MM.1S (cell line): Measurements from ENCODE around the gene EXOC1L.

Experiments
- DNase-seq: peaks from one replicate; pipeline ENCODE4 v3.0.0-alpha.2; 2015
- H2AFZ ChIP-seq: fragments of 300-600 bp; sonication (generic); 2 replicates; pipeline ENCODE4 v1.6.0; 2016; ENCODE audit warnings: antibody characterized with exemption, low read length
- H3F3A ChIP-seq: fragments of 300-600 bp; sonication (generic); 2 replicates; pipeline ENCODE4 v1.6.1; 2016; ENCODE audit warnings: mild to moderate bottlenecking, antibody characterized with exemption, low read length, moderate library complexity, mixed read lengths; ENCODE audit not compliant: insufficient read depth
- H3K27ac ChIP-seq: fragments of 300-600 bp; sonication (generic); 2 replicates; pipeline ENCODE4 v1.5.1; 2016; ENCODE audit warnings: mild to moderate bottlenecking, low read length
- H3K27me3 ChIP-seq: fragments of 300-600 bp; sonication (generic); replicated peaks from 2 replicates; pipeline ENCODE4 v1.6.0; 2016; ENCODE audit warnings: low read length; ENCODE audit not compliant: insufficient read depth
- H3K36me3 ChIP-seq: fragments of 300-600 bp; sonication (generic); replicated peaks from 2 replicates; pipeline ENCODE4 v1.6.1; 2016; ENCODE audit warnings: mild to moderate bottlenecking, low read length, mixed read lengths; ENCODE audit not compliant: insufficient read depth
- H3K4me1 ChIP-seq: fragments of 300-600 bp; sonication (generic); 2 replicates; pipeline ENCODE4 v1.6.1; 2016; ENCODE audit warnings: low read length, mixed read lengths
- H3K4me2 ChIP-seq: fragments of 300-600 bp; sonication (generic); 2 replicates; pipeline ENCODE4 v1.6.0; 2016; ENCODE audit warnings: low read depth, low read length
- H3K4me3 ChIP-seq: fragments of 300-600 bp; sonication (generic); 2 replicates; pipeline ENCODE4 v1.5.1; 2016; ENCODE audit warnings: low read length, mixed read lengths
- H3K79me2 ChIP-seq: fragments of 300-600 bp; sonication (generic); 2 replicates; pipeline ENCODE4 v1.6.1; 2016; ENCODE audit warnings: mixed run types, low read length, mixed read lengths
- H3K9ac ChIP-seq: fragments of 300-600 bp; sonication (generic); 2 replicates; pipeline ENCODE4 v1.6.1; 2016; ENCODE audit warnings: low read length, mixed read lengths
- H3K9me2 ChIP-seq: fragments of 300-600 bp; sonication (generic); replicated peaks from 2 replicates; pipeline ENCODE4 v1.6.1; 2016; ENCODE audit warnings: mild to moderate bottlenecking, low read length, mixed read lengths; ENCODE audit not compliant: insufficient read depth
- H3K9me3 ChIP-seq: fragments of 300-600 bp; sonication (generic); replicated peaks from 2 replicates; pipeline ENCODE4 v1.6.1; 2016; ENCODE audit warnings: mild to moderate bottlenecking, low read length, mixed read lengths; ENCODE audit not compliant: insufficient read depth
- H4K20me1 ChIP-seq: fragments of 300-600 bp; sonication (generic); 2 replicates; pipeline ENCODE4 v1.6.1; 2016; ENCODE audit warnings: mild to moderate bottlenecking, low read length, moderate library complexity, mixed read lengths; ENCODE audit not compliant: insufficient read depth
- CTCF ChIP-seq: fragments of 300-600 bp; sonication (generic); IDR thresholded peaks from 2 replicates; pipeline ENCODE4 v1.5.1; 2016; ENCODE audit warnings: antibody characterized with exemption, low read length, mixed read lengths
- EZH2 ChIP-seq: fragments of 300-600 bp; sonication (generic); optimal IDR thresholded peaks from 2 replicates; pipeline ENCODE3; 2017; ENCODE audit warnings: low read depth, mild to moderate bottlenecking, antibody characterized with exemption, low read length, mixed read lengths
- EZH2phosphoT487 ChIP-seq: fragments of 300-600 bp; sonication (generic); IDR thresholded peaks from 2 replicates; pipeline ENCODE4 v1.6.1; 2018; ENCODE audit warnings: antibody characterized with exemption, low read length

EXOC1L gene

GRCh38 chr4:55795341-55795740 is 24.2 kb upstream of the EXOC1L start:
- no peak overlapping the region for H3K27ac ChIP-seq
- H3K9me2 ChIP-seq: no peaks in the 10 kb centered on the region
- H3K9ac ChIP-seq: no peak overlapping the region
- no peak overlapping the region for H3K4me3 ChIP-seq
- DNase-seq: no peak
- no peak for TF ChIP-seq EZH2
- no peak for TF ChIP-seq EZH2phosphoT487
- no peak for TF ChIP-seq CTCF
- no peaks in the 10 kb centered on the region for H3F3A ChIP-seq
- H3K4me1 ChIP-seq: no peaks in the 10 kb centered on the region
- H4K20me1 ChIP-seq: no peaks in the 10 kb centered on the region
- no peaks in the 10 kb centered on the region for H3K79me2 ChIP-seq
- no peak overlapping the region for H3K4me2 ChIP-seq
- no peaks in the 10 kb centered on the region for H3K27me3 ChIP-seq
- no peaks in the 10 kb centered on the region for H3K36me3 ChIP-seq
- no peak overlapping the region for H2AFZ ChIP-seq
- H3K9me3 ChIP-seq: no peaks in the 10 kb centered on the region

DNA sequence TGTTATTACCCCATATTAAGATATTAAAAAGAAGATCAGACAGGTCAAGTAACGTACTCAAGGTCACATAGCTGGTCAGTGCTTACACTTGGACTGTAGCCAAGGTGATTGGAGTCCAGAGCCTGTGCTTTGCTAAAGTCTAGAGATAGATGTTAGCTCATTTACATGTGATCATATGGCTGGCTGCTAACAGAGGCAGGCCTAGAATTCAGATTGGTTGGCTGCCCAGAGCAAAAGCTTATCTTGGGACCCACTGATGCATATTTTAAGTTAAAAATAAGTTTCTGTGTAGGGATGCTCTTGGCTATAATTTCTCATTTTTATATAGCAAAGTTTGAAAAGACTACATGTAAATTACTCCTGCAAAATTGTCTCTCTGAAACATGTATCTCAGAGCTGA is 18.1 kb upstream of the EXOC1L start:
- TF ChIP-seq CTCF: no peak
- no peak for TF ChIP-seq EZH2
- Histone ChIP-seq H3K9ac (no peak overlapping the region), H3F3A (no peaks in the 10 kb centered on the region), H3K36me3 (no peaks in the 10 kb centered on the region), H3K4me1 (no peaks in the 10 kb centered on the region), H3K27me3 (no peaks in the 10 kb centered on the region), H3K4me2 (no peak overlapping the region), H3K9me2 (no peaks in the 10 kb centered on the region), H3K4me3 (no peak overlapping the region), H3K9me3 (no peaks in the 10 kb centered on the region), H3K79me2 (no peaks in the 10 kb centered on the region), H4K20me1 (no peaks in the 10 kb centered on the region), H3K27ac (no peak overlapping the region), H2AFZ (no peak overlapping the region)
- DNase-seq: no peak

- Histone ChIP-seq H3F3A (no peaks in the 10 kb centered on the region), H4K20me1 (no peaks in the 10 kb centered on the region), H3K9me2 (no peaks in the 10 kb centered on the region), H3K9me3 (no peaks in the 10 kb centered on the region), H3K27me3 (no peaks in the 10 kb centered on the region), H3K27ac (no peak overlapping the region), H3K4me3 (no peak overlapping the region), H3K9ac (no peak overlapping the region), H3K36me3 (no peaks in the 10 kb centered on the region), H3K4me2 (no peak overlapping the region), H3K79me2 (no peaks in the 10 kb centered on the region), H2AFZ (no peak overlapping the region), H3K4me1 (no peaks in the 10 kb centered on the region)
- DNase-seq: no peak
- TF ChIP-seq EZH2phosphoT487: no peak
- TF ChIP-seq CTCF: no peak
- no peak for TF ChIP-seq EZH2
Observed at GRCh38 chr4:55807556-55807955, 12.0 kb upstream of the EXOC1L start.

DNA sequence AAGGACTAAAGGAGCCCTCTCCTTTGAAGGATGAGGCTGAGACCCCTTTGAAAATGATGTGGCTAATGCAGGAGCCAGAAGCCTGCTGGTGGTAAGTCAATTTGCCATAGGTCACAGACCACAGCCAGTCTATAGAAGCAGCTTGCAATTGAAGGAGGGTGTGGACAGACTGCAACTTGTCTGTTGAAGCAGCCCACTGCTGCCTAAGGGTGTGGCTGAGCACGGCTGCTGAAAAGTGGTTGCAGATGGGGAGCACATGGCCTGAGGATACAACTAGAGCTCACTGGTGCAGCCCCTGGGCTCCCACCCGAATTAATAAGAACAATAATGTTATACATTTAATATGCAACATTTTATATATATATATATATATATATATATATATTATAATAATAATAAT is 11.4 kb upstream of the EXOC1L start:
- no peak overlapping the region for H3K4me3 ChIP-seq
- no peaks in the 10 kb centered on the region for H3K4me1 ChIP-seq
- H3K27ac ChIP-seq: no peak overlapping the region
- H3F3A ChIP-seq: no peaks in the 10 kb centered on the region
- no peaks in the 10 kb centered on the region for H4K20me1 ChIP-seq
- H3K79me2 ChIP-seq: no peaks in the 10 kb centered on the region
- no peaks in the 10 kb centered on the region for H3K36me3 ChIP-seq
- no peak overlapping the region for H3K9ac ChIP-seq
- no peak overlapping the region for H3K4me2 ChIP-seq
- no peaks in the 10 kb centered on the region for H3K27me3 ChIP-seq
- no peaks in the 10 kb centered on the region for H3K9me2 ChIP-seq
- no peak for DNase-seq
- H3K9me3 ChIP-seq: no peaks in the 10 kb centered on the region
- no peak overlapping the region for H2AFZ ChIP-seq
- TF ChIP-seq EZH2phosphoT487 (no peak), CTCF (no peak), EZH2 (no peak)
